Endothelial cell of umbilical vein (primary cell): Measurements from ENCODE around the gene TRAPPC12.

ENCODE experiments used
- GATA2 ChIP-seq: IDR thresholded peaks from 2 replicates; pipeline ENCODE4 v1.7.0; 2011; ENCODE audit warnings: low read depth, mild to moderate bottlenecking, moderate library complexity, mixed read lengths, low read length; ENCODE audit not compliant: insufficient read length, insufficient read depth
- JUN ChIP-seq: IDR thresholded peaks from 2 replicates; pipeline ENCODE4 v1.6.1; 2011; ENCODE audit warnings: borderline replicate concordance, low read depth; ENCODE audit not compliant: insufficient read length, insufficient read depth
- POLR2A ChIP-seq: IDR thresholded peaks from 2 replicates; pipeline ENCODE4 v1.6.1; 2012; ENCODE audit warnings: low read depth, mild to moderate bottlenecking, control low read depth, low read length
- POLR2AphosphoS5 ChIP-seq: IDR thresholded peaks from 2 replicates; pipeline ENCODE4 v1.6.1; 2012; ENCODE audit warnings: low read depth, mild to moderate bottlenecking, control low read depth, low read length, moderate library complexity; ENCODE audit not compliant: insufficient read depth
- TF ChIP-seq, protein P1 (sequence below), 2 donors: IDR thresholded peaks; 1 replicate in 1 of 2; 2 replicates in 1 of 2; pipeline ENCODE4 v1.5.1; 2011; ENCODE audit warnings: low read length in 2 of 2, mild to moderate bottlenecking in 2 of 2, moderate library complexity in 2 of 2, control low read depth in 1 of 2, inconsistent platforms in 1 of 2, low read depth in 1 of 2; ENCODE audit not compliant: insufficient read depth in 1 of 2; ENCODE audit errors: extremely low read depth in 1 of 2

DNA sequence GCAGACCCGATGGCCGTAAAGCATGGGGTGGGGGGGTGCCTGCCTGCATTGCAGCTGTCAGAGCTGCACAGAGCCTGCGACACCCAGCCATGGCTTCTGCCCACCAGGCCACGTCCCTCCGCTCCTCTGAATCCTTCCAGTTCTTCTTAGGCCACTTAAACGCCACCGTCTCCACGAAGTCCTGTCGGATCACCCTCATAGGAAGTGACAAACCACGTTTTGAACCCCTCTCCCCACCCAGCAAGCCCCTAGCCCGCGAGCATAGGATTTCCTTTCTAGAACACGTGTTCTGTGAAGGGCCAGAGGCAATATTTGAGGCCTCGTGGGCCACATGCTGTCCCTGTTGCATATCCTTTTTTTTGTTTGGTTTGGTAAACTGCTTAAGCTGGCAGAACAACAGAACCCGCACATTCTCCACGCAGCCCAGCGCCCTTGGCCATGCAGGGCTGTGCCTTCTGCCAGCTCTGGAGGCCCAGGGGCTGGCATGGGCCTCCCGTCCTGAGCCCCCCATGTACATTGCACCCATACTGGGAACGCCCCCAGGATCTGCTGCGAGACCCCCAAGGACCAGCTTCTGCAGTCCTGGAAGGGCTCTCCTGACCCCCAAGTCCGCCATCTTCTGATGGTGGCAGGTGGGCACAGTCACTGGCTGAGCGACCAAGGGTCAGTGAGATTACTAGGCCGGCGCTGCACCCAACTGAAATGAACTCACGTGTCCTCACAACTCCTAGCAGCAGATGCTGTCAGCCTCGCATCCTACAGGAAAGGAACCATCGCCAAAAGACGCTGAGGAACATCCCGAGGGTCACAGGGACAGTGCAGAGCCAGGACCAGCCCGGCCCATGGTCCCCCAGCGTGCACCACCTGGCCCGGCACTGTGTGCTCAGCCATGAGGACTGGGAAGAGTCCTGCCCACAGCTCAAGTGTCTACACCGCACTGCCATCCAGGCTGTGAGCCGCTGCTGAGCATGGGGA lies 104.8 kb downstream of the TRAPPC12 start:
- TF ChIP-seq, protein P1, sequence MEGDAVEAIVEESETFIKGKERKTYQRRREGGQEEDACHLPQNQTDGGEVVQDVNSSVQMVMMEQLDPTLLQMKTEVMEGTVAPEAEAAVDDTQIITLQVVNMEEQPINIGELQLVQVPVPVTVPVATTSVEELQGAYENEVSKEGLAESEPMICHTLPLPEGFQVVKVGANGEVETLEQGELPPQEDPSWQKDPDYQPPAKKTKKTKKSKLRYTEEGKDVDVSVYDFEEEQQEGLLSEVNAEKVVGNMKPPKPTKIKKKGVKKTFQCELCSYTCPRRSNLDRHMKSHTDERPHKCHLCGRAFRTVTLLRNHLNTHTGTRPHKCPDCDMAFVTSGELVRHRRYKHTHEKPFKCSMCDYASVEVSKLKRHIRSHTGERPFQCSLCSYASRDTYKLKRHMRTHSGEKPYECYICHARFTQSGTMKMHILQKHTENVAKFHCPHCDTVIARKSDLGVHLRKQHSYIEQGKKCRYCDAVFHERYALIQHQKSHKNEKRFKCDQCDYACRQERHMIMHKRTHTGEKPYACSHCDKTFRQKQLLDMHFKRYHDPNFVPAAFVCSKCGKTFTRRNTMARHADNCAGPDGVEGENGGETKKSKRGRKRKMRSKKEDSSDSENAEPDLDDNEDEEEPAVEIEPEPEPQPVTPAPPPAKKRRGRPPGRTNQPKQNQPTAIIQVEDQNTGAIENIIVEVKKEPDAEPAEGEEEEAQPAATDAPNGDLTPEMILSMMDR (IDR thresholded peaks at IDR 0.05; ENCODE audit: extremely low read depth in 1 of 2, insufficient read depth in 1 of 2, low read depth in 1 of 2, low read length in 2 of 2) = no peak
- no peak for TF ChIP-seq GATA2
- no peak for TF ChIP-seq POLR2AphosphoS5
- no peak for TF ChIP-seq JUN
- no peak for TF ChIP-seq POLR2A
